ENCODE results near the gene CEP152. TPM values are rescaled to one million over a fixed set of nuclear protein-coding genes. Genes with fewer than 3 reads are reported as not detected.

The CEP152 gene
- total and polyA plus RNA-seq, 2 of the 13 experiments (the other 11 are each of a cell fraction or from before 2014, with no cell fraction given): 1.3 to 14.7 TPM

- intact Hi-C loops (cut with micrococcal nuclease; ENCODE audit: unreplicated experiment): no loop called here
- TF ChIP-seq KLF11 (CRISPR knock-in tag; IDR thresholded peaks at IDR 0.05) (no peak), ZBTB34 (CRISPR knock-in tag; IDR thresholded peaks at IDR 0.05) (no peak), CAMTA2 (CRISPR knock-in tag; IDR thresholded peaks at IDR 0.05; ENCODE audit: borderline replicate concordance) (no peak), ZNF704 (CRISPR knock-in tag; IDR thresholded peaks at IDR 0.05; ENCODE audit: borderline replicate concordance) (no peak), TGIF2 (CRISPR knock-in tag; IDR thresholded peaks at IDR 0.05) (no peak)
Observed at GRCh38 chr15:48757661-48758060, 53.2 kb downstream of the CEP152 start.

GRCh38 chr15:48754011-48754410 lies 56.9 kb downstream of the CEP152 start:
- in situ Hi-C loops (cut with HindIII; ENCODE audit: extremely low pct_ligation_motif_present, low pct_unique_long_range_greater_than_20kb) (no loop called here), intact Hi-C loops (cut with micrococcal nuclease; ENCODE audit: unreplicated experiment) (no loop called here)
- H3K36me3 ChIP-seq (replicated peaks in 1 of 2; ENCODE audit: control insufficient read depth in 1 of 2, insufficient read depth in 2 of 2, low read length in 2 of 2): peaks cover 0 to 27% of the 10 kb centered on the region in 2 experiments; a peak in 2 of 5 replicates
- POLR2A ChIA-PET: no interaction called here
- H3K4me1 ChIP-seq (ENCODE audit: insufficient read depth, low read length): no peaks in the 10 kb centered on the region
- BruUV-seq (replicated peaks): no TSS peak
- DNase-seq (ENCODE audit: low spot score) (no peak), ATAC-seq (no peak), FAIRE-seq (no peak)
- no peak overlapping the region for H3K4me3 ChIP-seq (replicated peaks in 1 of 3; ENCODE audit: insufficient read depth in 1 of 3, low read depth in 2 of 3, low read length in 3 of 3)
- H3K4me2 ChIP-seq (ENCODE audit: low read depth, low read length): no peak overlapping the region
- no peak overlapping the region for H3K9ac ChIP-seq (ENCODE audit: insufficient read depth, low read depth, low read length)
- H3K79me2 ChIP-seq (ENCODE audit: insufficient read depth, low read length): no peaks in the 10 kb centered on the region
- CTCF ChIA-PET (ENCODE audit: low intra/inter-chr PET ratio, low total read pairs): no interaction called here
- WGBS (ENCODE audit: low lambda C conversion rate): 92% methylated on average over 3 of the region's 3 CpGs
- H3K9me3 ChIP-seq (ENCODE audit: low read length): no peaks in the 10 kb centered on the region
- no peak overlapping the region for H3K27ac ChIP-seq (ENCODE audit: extremely low read length, insufficient read depth, low read length)
- H3K27me3 ChIP-seq (ENCODE audit: control insufficient read depth in 1 of 2, insufficient read depth in 2 of 2, low read length in 2 of 2): no peaks in the 10 kb centered on the region
- H2AFZ ChIP-seq (ENCODE audit: low read length): no peak overlapping the region
- no peaks in the 10 kb centered on the region for H4K20me1 ChIP-seq (ENCODE audit: insufficient read depth, low read length)
- TF ChIP-seq ZNF382 (CRISPR knock-in tag; IDR thresholded peaks at IDR 0.05; ENCODE audit: borderline replicate concordance) (no peak), SATB2 (CRISPR knock-in tag; IDR thresholded peaks at IDR 0.05) (no peak), PRPF4 (IDR thresholded peaks at IDR 0.05; ENCODE audit: low read depth, low read length, poor library complexity, severe bottlenecking) (no peak), WIZ (CRISPR knock-in tag; IDR thresholded peaks at IDR 0.05) (no peak), NCOA1 (CRISPR knock-in tag; IDR thresholded peaks at IDR 0.05) (no peak), MLXIP (CRISPR knock-in tag; IDR thresholded peaks at IDR 0.05; ENCODE audit: borderline replicate concordance) (no peak)

More at GRCh38 chr15:48757661-48758060, 53.2 kb downstream of the CEP152 start:
- FAIRE-seq: no peak
- peaks cover 4 to 23% of the 10 kb centered on the region in 2 experiments; a peak in 3 of 5 replicates for H3K36me3 ChIP-seq (replicated peaks in 1 of 2; ENCODE audit: control insufficient read depth in 1 of 2, insufficient read depth in 2 of 2, low read length in 2 of 2)
- H3K9me3 ChIP-seq (ENCODE audit: low read length): no peaks in the 10 kb centered on the region
- no peaks in the 10 kb centered on the region for H3K79me2 ChIP-seq (ENCODE audit: insufficient read depth, low read length)
- no peak overlapping the region for H3K4me2 ChIP-seq (ENCODE audit: low read depth, low read length)
- BruUV-seq (replicated peaks): no TSS peak
- in situ Hi-C loops (cut with HindIII; ENCODE audit: extremely low pct_ligation_motif_present, low pct_unique_long_range_greater_than_20kb): no loop called here
- H3K4me3 ChIP-seq (replicated peaks in 1 of 3; ENCODE audit: insufficient read depth in 1 of 3, low read depth in 2 of 3, low read length in 3 of 3): no peak overlapping the region
- H3K27me3 ChIP-seq (ENCODE audit: control insufficient read depth in 1 of 2, insufficient read depth in 2 of 2, low read length in 2 of 2): no peaks in the 10 kb centered on the region
- ATAC-seq: no peak
- WGBS (ENCODE audit: low lambda C conversion rate): 100% methylated on average over 1 of the region's 1 CpG
- H3K27ac ChIP-seq (ENCODE audit: extremely low read length, insufficient read depth, low read length): no peak overlapping the region
- H3K4me1 ChIP-seq (ENCODE audit: insufficient read depth, low read length): no peaks in the 10 kb centered on the region
- no peaks in the 10 kb centered on the region for H4K20me1 ChIP-seq (ENCODE audit: insufficient read depth, low read length)
- DNase-seq (ENCODE audit: low spot score): no peak
- H2AFZ ChIP-seq (ENCODE audit: low read length): no peak overlapping the region
- no peak overlapping the region for H3K9ac ChIP-seq (ENCODE audit: insufficient read depth, low read depth, low read length)
- ChIA-PET CTCF (ENCODE audit: low intra/inter-chr PET ratio, low total read pairs) (no interaction called here), POLR2A (no interaction called here)
